Endothelial cell of umbilical vein (primary cell): Measurements from ENCODE around the gene COX10. TPM values are rescaled to one million over a fixed set of nuclear protein-coding genes. Genes with fewer than 3 reads are reported as not detected.

Experiments
- BruUV-seq: library from RNA; stranded (reverse); fragments of 400-500 nt; replicated peaks from 2 replicates; lab custom pipeline; 2021; lab: Mats Ljungman, UMichigan
- CTCF ChIA-PET: fragments of 300-600, 350-600 bp; sonication (Branson Sonifier 250); formaldehyde crosslinking; loops from one replicate; lab custom pipeline; 2021; ENCODE audit warnings: antibody characterized with exemption, inconsistent platforms; lab: Charles Lee
- POLR2A ChIA-PET: fragments of 300-600, 350-600 bp; sonication (Branson Sonifier 250); formaldehyde crosslinking; loops from one replicate; lab custom pipeline; 2021; ENCODE audit warnings: antibody characterized with exemption, inconsistent platforms; lab: Charles Lee
- DNase-seq: peaks from one replicate; pipeline ENCODE4 v3.0.0-alpha.2; 2011; ENCODE audit warnings: low read depth, low spot score
- FAIRE-seq: peaks from 2 replicates; lab custom pipeline; 2011; peaks lifted over from hg19 to GRCh38; lab: Jason Lieb, UNC
- H2AFZ ChIP-seq: 2 replicates; pipeline ENCODE4 v1.6.0; 2012; ENCODE audit warnings: low read depth, low read length, control low read depth, inconsistent platforms
- H3K27ac ChIP-seq: 2 replicates; pipeline ENCODE4 v1.5.1; 2011; ENCODE audit warnings: low read depth, mild to moderate bottlenecking, control low read depth, low read length, moderate library complexity; ENCODE audit not compliant: insufficient read depth
- H3K27me3 ChIP-seq, 2 experiments: 2 replicates each; pipeline versions ENCODE4 v1.6.0 to v1.6.1; 2011; ENCODE audit warnings: low read length in 2 of 2, mixed read lengths in 1 of 2; ENCODE audit not compliant: control insufficient read depth in 2 of 2, insufficient read depth in 2 of 2
- H3K36me3 ChIP-seq, 2 experiments: 2 replicates in 1 of 2; 3 replicates in 1 of 2; pipeline ENCODE4 v1.5.1; 2011; ENCODE audit warnings: low read length in 2 of 2, mild to moderate bottlenecking in 1 of 2, moderate library complexity in 1 of 2; ENCODE audit not compliant: control insufficient read depth in 2 of 2, insufficient read depth in 2 of 2; ENCODE audit errors: extremely low read depth in 1 of 2
- H3K4me1 ChIP-seq: 3 replicates; pipeline ENCODE4 v1.5.1; 2011; ENCODE audit warnings: mild to moderate bottlenecking, low read length; ENCODE audit not compliant: control insufficient read depth, insufficient read depth; ENCODE audit errors: extremely low read depth
- H3K4me2 ChIP-seq: 2 replicates; pipeline ENCODE4 v1.6.1; 2011; ENCODE audit warnings: low read length, control low read depth, mixed read lengths; ENCODE audit not compliant: insufficient read depth
- H3K4me3 ChIP-seq, 3 experiments: fragments of 200-600 bp in 1 of 3; sonication (generic), shearing (Covaris generic) in 1 of 3; replicated peaks in 1 of 3; 2 replicates each; pipeline ENCODE4 v1.5.1; 2011 to 2016; ENCODE audit warnings: control low read depth in 3 of 3, low read length in 3 of 3, mild to moderate bottlenecking in 2 of 3, inconsistent platforms in 1 of 3, low read depth in 1 of 3, moderate library complexity in 1 of 3; ENCODE audit not compliant: insufficient read depth in 1 of 3
- H3K79me2 ChIP-seq: 2 replicates; pipeline ENCODE4 v1.6.0; 2012; ENCODE audit warnings: low read length, inconsistent platforms; ENCODE audit not compliant: control insufficient read depth, insufficient read depth
- H3K9ac ChIP-seq: replicated peaks from 2 replicates; pipeline ENCODE3; 2011; ENCODE audit warnings: low read length, control low read depth; ENCODE audit not compliant: insufficient read depth; ENCODE audit errors: extremely low read depth
- H3K9me1 ChIP-seq: replicated peaks from 3 replicates; pipeline ENCODE4 v1.6.0; 2011; ENCODE audit warnings: mild to moderate bottlenecking, low read length; ENCODE audit not compliant: control insufficient read depth, insufficient read depth; ENCODE audit errors: extremely low read depth
- H3K9me3 ChIP-seq: replicated peaks from 2 replicates; pipeline ENCODE4 v1.5.1; 2012; ENCODE audit warnings: low read length, inconsistent platforms; ENCODE audit not compliant: control insufficient read depth, insufficient read depth
- H4K20me1 ChIP-seq: replicated peaks from 2 replicates; pipeline ENCODE3; 2011; ENCODE audit warnings: mild to moderate bottlenecking, low read length; ENCODE audit not compliant: control insufficient read depth, insufficient read depth; ENCODE audit errors: extremely low read depth
- CTCF ChIP-seq, 2 donors: IDR thresholded peaks; 1 replicate in 1 of 2; 2 replicates in 1 of 2; pipeline ENCODE4 v1.5.1; 2011; ENCODE audit warnings: low read length in 2 of 2, mild to moderate bottlenecking in 2 of 2, moderate library complexity in 2 of 2, control low read depth in 1 of 2, inconsistent platforms in 1 of 2, low read depth in 1 of 2; ENCODE audit not compliant: insufficient read depth in 1 of 2; ENCODE audit errors: extremely low read depth in 1 of 2
- EZH2 ChIP-seq: IDR thresholded peaks from 2 replicates; pipeline ENCODE4 v1.6.1; 2012; ENCODE audit warnings: borderline replicate concordance, low read depth, mild to moderate bottlenecking, moderate library complexity, low read length, inconsistent platforms; ENCODE audit not compliant: severe bottlenecking
- FOS ChIP-seq: IDR thresholded peaks from 2 replicates; pipeline ENCODE4 v1.6.1; 2011; ENCODE audit warnings: mild to moderate bottlenecking, low read length, moderate library complexity, borderline replicate concordance; ENCODE audit not compliant: insufficient read depth
- GATA2 ChIP-seq: IDR thresholded peaks from 2 replicates; pipeline ENCODE4 v1.7.0; 2011; ENCODE audit warnings: low read depth, mild to moderate bottlenecking, moderate library complexity, mixed read lengths, low read length; ENCODE audit not compliant: insufficient read length, insufficient read depth
- JUN ChIP-seq: IDR thresholded peaks from 2 replicates; pipeline ENCODE4 v1.6.1; 2011; ENCODE audit warnings: borderline replicate concordance, low read depth; ENCODE audit not compliant: insufficient read length, insufficient read depth
- MAX ChIP-seq: IDR thresholded peaks from 2 replicates; pipeline ENCODE4 v1.6.1; 2011; ENCODE audit not compliant: insufficient read depth, insufficient read length
- MYC ChIP-seq: IDR thresholded peaks from one replicate; pipeline ENCODE4 v1.6.1; 2011; ENCODE audit warnings: mild to moderate bottlenecking, low read depth, low read length
- POLR2A ChIP-seq: IDR thresholded peaks from 2 replicates; pipeline ENCODE4 v1.6.1; 2012; ENCODE audit warnings: low read depth, mild to moderate bottlenecking, control low read depth, low read length
- POLR2AphosphoS5 ChIP-seq: IDR thresholded peaks from 2 replicates; pipeline ENCODE4 v1.6.1; 2012; ENCODE audit warnings: low read depth, mild to moderate bottlenecking, control low read depth, low read length, moderate library complexity; ENCODE audit not compliant: insufficient read depth
- dilution Hi-C: fragments of 300-500 bp; cut with MboI; formaldehyde crosslinking; loops from one replicate; pipeline ENCODE4 v1.15.0; 2019; ENCODE audit warnings: low sequenced_read_pairs; ENCODE audit not compliant: extremely low pct_ligation_motif_present
- intact Hi-C: fragments of 100-400 bp; cut with micrococcal nuclease; formaldehyde crosslinking; loops from one replicate; pipeline ENCODE4 v1.10.0; 2022
- polyA plus RNA-seq, 4 experiments: library from polyadenylated mRNA; depleted of rRNA in 3 of 4; stranded (reverse) in 3 of 4; unstranded in 1 of 4; fragments of >200 nt; gene quantifications; 2 replicates each; pipeline versions ENCODE4 v1.2.1 to v1.2.3, GENCODE V29; 2011 to 2012; ENCODE audit warnings: missing spikeins in 1 of 4
- total RNA-seq: library from RNA; stranded (reverse); gene quantifications from 2 replicates; pipeline ENCODE4 v1.2.3, GENCODE V29; 2021

COX10 gene
- total and polyA plus RNA-seq, 2 donors (not counting 3 experiments of a cell fraction or from before 2014, with no cell fraction given), result 9.8 to 12.1 TPM

GRCh38 chr17:14068542-14069250 is 608 bp upstream of the COX10 start:
- H2AFZ ChIP-seq, result peak overlapping the region; percentile 97
- FAIRE-seq (no peak), DNase-seq (no peak)
- no peaks in the 10 kb centered on the region for H3K9me3 ChIP-seq
- H3K27ac ChIP-seq, result peak overlapping the region; percentile 91
- BruUV-seq, result TSS peak; percentile 38
- H3K79me2 ChIP-seq, result peaks cover 39% of the 10 kb centered on the region
- intact Hi-C loops, result loop anchor here (2.0 to 10.0 kb wide), 2 partner anchors 24 to 474 kb away; no protein-coding TSS in a partner anchor
- TF ChIP-seq POLR2AphosphoS5 (no peak), POLR2A (no peak), FOS (no peak), CTCF (IDR thresholded peaks at IDR 0.05; ENCODE audit: extremely low read depth in 1 of 2, insufficient read depth in 1 of 2, low read depth in 1 of 2, low read length in 2 of 2) (no peak), MAX (no peak), GATA2 (no peak), EZH2 (no peak), MYC (no peak), JUN (no peak)
- CTCF ChIA-PET, result no interaction called here
- H3K4me2 ChIP-seq, result peak overlapping the region; percentile 79
- peak overlapping the region; percentile 87 to 92 (median 89) for H3K4me3 ChIP-seq
- no peaks in the 10 kb centered on the region for H3K27me3 ChIP-seq
- H3K9ac ChIP-seq, result peak overlapping the region; percentile 95
- dilution Hi-C loops, result no loop called here
- H3K4me1 ChIP-seq, result peaks cover 4% of the 10 kb centered on the region
- POLR2A ChIA-PET, result no interaction called here
- no peaks in the 10 kb centered on the region for H4K20me1 ChIP-seq
- H3K36me3 ChIP-seq, result no peaks in the 10 kb centered on the region
- no peaks in the 10 kb centered on the region for H3K9me1 ChIP-seq
